ENCODE measurements around the gene PIRT. TPM values are rescaled to one million over a fixed set of nuclear protein-coding genes. Genes with fewer than 3 reads are reported as not detected.

PIRT gene
- total and polyA plus RNA-seq, 2 donors: 0.05 to 0.09 TPM

DNA sequence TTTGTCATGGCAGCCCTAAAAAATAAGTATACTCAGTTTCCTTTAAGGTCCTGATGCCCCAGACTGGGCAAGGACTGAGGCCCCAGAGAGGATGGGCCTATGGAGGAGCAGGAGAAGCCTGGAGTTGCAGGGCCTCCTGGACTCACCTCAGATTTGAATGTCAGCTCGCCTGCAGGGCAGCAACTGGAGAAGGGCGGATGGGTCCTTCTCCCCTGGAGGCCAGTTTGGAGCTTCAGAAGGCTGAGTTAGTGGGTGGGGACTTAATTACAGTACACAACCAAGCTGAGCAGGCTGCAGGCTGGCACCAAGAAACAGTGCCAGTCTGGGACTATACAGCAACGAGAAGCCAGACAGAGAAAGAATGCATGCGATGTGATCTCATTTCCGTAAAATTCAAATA is 6.2 kb downstream of the PIRT start:
- H3K4me1 ChIP-seq (ENCODE audit: control insufficient read depth in 2 of 2, insufficient read depth in 2 of 2, low read length in 2 of 2): no peaks in the 10 kb centered on the region
- DNase-seq (ENCODE audit: low read depth in 6 of 9, low spot score in 9 of 9): no peak
- no peak overlapping the region for H3K4me3 ChIP-seq (ENCODE audit: low read length in 2 of 2)
- H3K27me3 ChIP-seq (ENCODE audit: control insufficient read depth in 2 of 2, insufficient read depth in 1 of 2, low read length in 1 of 2): no peaks in the 10 kb centered on the region
- no peaks in the 10 kb centered on the region for H3K36me3 ChIP-seq (ENCODE audit: control insufficient read depth in 2 of 2, insufficient read depth in 2 of 2, low read length in 1 of 2)
- H3K27ac ChIP-seq (ENCODE audit: low read depth in 1 of 2, low read length in 1 of 2): no peak overlapping the region
- no peaks in the 10 kb centered on the region for H3K9me3 ChIP-seq (ENCODE audit: control insufficient read depth in 2 of 2, insufficient read depth in 1 of 2, low read length in 1 of 2)
- WGBS: 98% methylated on average over 5 of the region's 5 CpGs

DNA sequence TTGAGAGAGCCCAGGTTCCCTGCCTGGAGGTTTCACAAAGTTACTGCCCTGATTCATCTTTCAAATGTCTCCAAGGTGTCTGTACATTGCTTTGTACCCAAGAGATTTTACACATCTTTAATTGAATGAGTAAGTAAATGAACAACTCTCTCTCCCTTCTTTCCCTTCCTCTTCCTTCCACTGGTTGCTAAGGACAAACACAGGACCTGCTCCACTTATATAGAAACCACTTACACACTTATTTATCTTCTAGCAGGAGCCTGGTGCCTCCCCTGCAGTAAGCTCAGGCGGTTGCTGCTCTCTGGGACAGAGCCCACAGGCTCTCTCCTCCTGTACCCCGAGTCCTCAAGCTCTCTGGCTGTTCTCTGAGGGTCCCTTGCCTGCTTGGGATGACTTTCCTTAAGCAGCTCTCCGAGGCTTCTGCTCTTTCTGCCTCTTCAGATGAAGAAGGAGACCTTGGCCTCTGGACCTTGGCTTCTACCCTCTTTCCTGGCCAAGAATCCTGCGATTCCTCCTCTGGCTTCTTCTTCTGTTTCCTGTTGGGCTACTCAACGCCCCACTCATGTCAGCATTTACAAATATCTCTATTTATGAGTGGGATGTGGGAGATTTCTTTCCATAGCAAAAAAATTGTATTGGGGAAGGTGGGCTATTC is 9.9 kb downstream of the PIRT start:
- 82% methylated on average over 5 of the region's 5 CpGs for WGBS
- H3K4me1 ChIP-seq (ENCODE audit: control insufficient read depth in 2 of 2, insufficient read depth in 2 of 2, low read length in 2 of 2): no peaks in the 10 kb centered on the region
- H3K4me3 ChIP-seq (ENCODE audit: low read length in 2 of 2): no peak overlapping the region
- H3K36me3 ChIP-seq (ENCODE audit: control insufficient read depth in 2 of 2, insufficient read depth in 2 of 2, low read length in 1 of 2): no peaks in the 10 kb centered on the region
- no peak overlapping the region for H3K27ac ChIP-seq (ENCODE audit: low read depth in 1 of 2, low read length in 1 of 2)
- H3K9me3 ChIP-seq (ENCODE audit: control insufficient read depth in 2 of 2, insufficient read depth in 1 of 2, low read length in 1 of 2): no peaks in the 10 kb centered on the region
- no peak for DNase-seq (ENCODE audit: low read depth in 6 of 9, low spot score in 9 of 9)
- no peaks in the 10 kb centered on the region for H3K27me3 ChIP-seq (ENCODE audit: control insufficient read depth in 2 of 2, insufficient read depth in 1 of 2, low read length in 1 of 2)

DNA sequence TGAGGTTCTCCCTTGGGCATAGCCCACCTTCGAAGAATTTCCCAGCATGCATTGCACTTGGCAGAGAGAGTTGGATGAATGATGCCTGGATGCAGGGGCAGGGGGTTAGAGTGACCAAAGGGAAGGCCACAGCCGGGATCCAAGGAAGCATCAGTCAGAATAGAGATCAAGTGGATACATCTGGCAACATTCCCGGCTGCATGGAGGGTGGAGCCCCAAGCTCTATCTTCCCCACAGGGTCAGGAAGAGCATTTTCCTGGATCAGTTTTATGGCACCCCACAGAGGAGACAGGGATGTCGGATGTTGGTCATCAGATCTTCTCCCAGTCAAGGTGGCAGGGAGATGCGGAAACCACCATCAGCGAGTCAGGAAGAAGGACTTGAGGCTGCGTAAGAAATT is 13.0 kb downstream of the PIRT start:
- no peaks in the 10 kb centered on the region for H3K27me3 ChIP-seq (ENCODE audit: control insufficient read depth in 2 of 2, insufficient read depth in 1 of 2, low read length in 1 of 2)
- H3K4me1 ChIP-seq (ENCODE audit: control insufficient read depth in 2 of 2, insufficient read depth in 2 of 2, low read length in 2 of 2): no peaks in the 10 kb centered on the region
- H3K36me3 ChIP-seq (ENCODE audit: control insufficient read depth in 2 of 2, insufficient read depth in 2 of 2, low read length in 1 of 2): no peaks in the 10 kb centered on the region
- no peaks in the 10 kb centered on the region for H3K9me3 ChIP-seq (ENCODE audit: control insufficient read depth in 2 of 2, insufficient read depth in 1 of 2, low read length in 1 of 2)
- 95% methylated on average over 7 of the region's 7 CpGs for WGBS
- H3K4me3 ChIP-seq (ENCODE audit: low read length in 2 of 2): no peak overlapping the region
- no peak overlapping the region for H3K27ac ChIP-seq (ENCODE audit: low read depth in 1 of 2, low read length in 1 of 2)
- DNase-seq (ENCODE audit: low read depth in 6 of 9, low spot score in 9 of 9): no peak

DNA sequence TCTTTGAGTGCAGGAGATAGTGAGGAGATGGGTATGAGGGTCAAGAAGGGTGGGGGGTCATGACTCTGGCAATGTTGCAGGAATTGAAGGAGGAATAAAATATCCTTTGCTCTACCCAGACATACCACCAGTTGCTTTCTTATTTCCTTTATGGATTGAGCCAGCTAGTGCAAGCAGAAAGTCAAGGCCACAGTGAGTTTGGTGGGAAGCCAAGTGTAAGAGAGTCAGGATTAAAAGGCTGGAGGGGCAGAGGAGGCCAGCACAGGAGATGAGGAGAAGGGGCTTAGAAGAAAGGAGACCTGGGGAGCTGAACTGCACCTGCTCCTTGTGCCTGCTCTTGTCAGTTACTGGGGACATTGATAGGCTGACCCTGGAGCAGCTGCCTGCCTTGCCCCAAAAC is 16.1 kb downstream of the PIRT start:
- H3K4me1 ChIP-seq (ENCODE audit: control insufficient read depth in 2 of 2, insufficient read depth in 2 of 2, low read length in 2 of 2): no peaks in the 10 kb centered on the region
- H3K36me3 ChIP-seq (ENCODE audit: control insufficient read depth in 2 of 2, insufficient read depth in 2 of 2, low read length in 1 of 2): no peaks in the 10 kb centered on the region
- H3K9me3 ChIP-seq (ENCODE audit: control insufficient read depth in 2 of 2, insufficient read depth in 1 of 2, low read length in 1 of 2): no peaks in the 10 kb centered on the region
- H3K27ac ChIP-seq (ENCODE audit: low read depth in 1 of 2, low read length in 1 of 2): no peak overlapping the region
- H3K27me3 ChIP-seq (ENCODE audit: control insufficient read depth in 2 of 2, insufficient read depth in 1 of 2, low read length in 1 of 2): no peaks in the 10 kb centered on the region
- no peak for DNase-seq (ENCODE audit: low read depth in 6 of 9, low spot score in 9 of 9)
- no peak overlapping the region for H3K4me3 ChIP-seq (ENCODE audit: low read length in 2 of 2)

DNA sequence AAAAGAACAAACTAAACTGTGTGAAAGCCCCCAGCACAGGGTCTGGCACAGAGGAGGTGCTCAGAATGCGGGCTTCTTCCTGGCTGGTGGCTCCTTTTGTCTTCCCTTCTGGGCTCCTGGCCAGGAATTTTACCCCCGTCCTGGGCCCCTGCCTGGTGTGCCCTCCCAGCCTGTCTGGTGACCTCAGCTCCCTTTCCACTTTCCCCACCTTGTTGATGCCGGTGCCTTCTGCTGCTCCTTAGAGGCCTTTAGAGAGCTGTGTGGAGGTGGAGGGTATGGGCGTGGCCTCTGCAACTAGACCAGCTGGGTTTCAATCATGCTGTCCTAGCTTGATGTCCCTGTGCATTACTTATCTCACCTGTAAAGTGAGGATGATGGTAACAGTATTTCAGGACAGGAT is 16.8 kb downstream of the PIRT start:
- Histone ChIP-seq H3K27me3 (ENCODE audit: control insufficient read depth in 2 of 2, insufficient read depth in 1 of 2, low read length in 1 of 2) (no peaks in the 10 kb centered on the region), H3K9me3 (ENCODE audit: control insufficient read depth in 2 of 2, insufficient read depth in 1 of 2, low read length in 1 of 2) (no peaks in the 10 kb centered on the region), H3K4me3 (ENCODE audit: low read length in 2 of 2) (no peak overlapping the region), H3K4me1 (ENCODE audit: control insufficient read depth in 2 of 2, insufficient read depth in 2 of 2, low read length in 2 of 2) (no peaks in the 10 kb centered on the region), H3K36me3 (ENCODE audit: control insufficient read depth in 2 of 2, insufficient read depth in 2 of 2, low read length in 1 of 2) (no peaks in the 10 kb centered on the region), H3K27ac (ENCODE audit: low read depth in 1 of 2, low read length in 1 of 2) (no peak overlapping the region)
- WGBS: 71% methylated on average over 4 of the region's 4 CpGs
- no peak for DNase-seq (ENCODE audit: low read depth in 6 of 9, low spot score in 9 of 9)

DNA sequence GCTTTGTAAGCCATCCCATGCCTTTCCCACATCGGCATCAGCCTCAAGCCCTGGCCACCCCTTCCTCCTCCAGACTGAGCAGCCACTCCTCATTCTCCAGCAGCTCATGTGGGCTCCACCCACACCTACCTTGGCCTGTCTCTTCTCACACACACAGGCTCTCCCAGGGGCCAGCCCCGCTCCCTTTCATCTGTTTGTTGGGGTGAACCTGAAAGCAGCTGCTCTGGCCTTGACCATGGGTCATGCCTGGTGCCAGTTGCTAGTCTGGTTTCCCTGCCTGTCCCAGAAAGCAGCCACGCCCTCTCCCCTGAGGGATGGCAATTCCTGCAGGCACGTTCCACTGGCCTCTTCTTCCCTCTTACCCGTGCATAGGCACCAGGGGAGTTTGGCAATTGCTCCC is 22.6 kb downstream of the PIRT start:
- H3K4me1 ChIP-seq (ENCODE audit: control insufficient read depth in 2 of 2, insufficient read depth in 2 of 2, low read length in 2 of 2): no peaks in the 10 kb centered on the region
- no peaks in the 10 kb centered on the region for H3K9me3 ChIP-seq (ENCODE audit: control insufficient read depth in 2 of 2, insufficient read depth in 1 of 2, low read length in 1 of 2)
- no peak overlapping the region for H3K27ac ChIP-seq (ENCODE audit: low read depth in 1 of 2, low read length in 1 of 2)
- WGBS: 92% methylated on average over 5 of the region's 5 CpGs
- H3K4me3 ChIP-seq (ENCODE audit: low read length in 2 of 2): no peak overlapping the region
- DNase-seq (ENCODE audit: low read depth in 6 of 9, low spot score in 9 of 9): no peak
- no peaks in the 10 kb centered on the region for H3K27me3 ChIP-seq (ENCODE audit: control insufficient read depth in 2 of 2, insufficient read depth in 1 of 2, low read length in 1 of 2)
- no peaks in the 10 kb centered on the region for H3K36me3 ChIP-seq (ENCODE audit: control insufficient read depth in 2 of 2, insufficient read depth in 2 of 2, low read length in 1 of 2)

DNA sequence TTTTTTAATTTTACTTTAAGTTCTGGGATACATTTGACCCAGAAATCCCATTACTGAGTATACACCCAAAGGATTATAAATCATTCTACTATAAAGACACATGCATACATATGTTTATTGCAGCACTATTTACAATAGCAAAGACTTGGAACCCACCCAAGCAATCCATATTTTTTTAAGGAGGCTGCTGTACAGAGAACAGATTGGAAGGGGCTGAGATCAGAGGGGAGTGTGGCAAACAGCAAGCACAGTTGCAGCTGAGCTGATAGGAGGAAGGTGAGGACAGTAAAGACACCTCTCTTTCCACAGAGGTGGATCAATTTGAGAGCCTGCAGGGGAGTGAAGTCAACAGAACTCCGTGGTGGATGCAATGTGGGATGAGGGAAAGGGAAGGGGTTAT is 23.8 kb downstream of the PIRT start:
- DNase-seq (ENCODE audit: low read depth in 6 of 9, low spot score in 9 of 9): no peak
- 82% methylated on average over 1 of the region's 1 CpG for WGBS
- Histone ChIP-seq H3K27ac (ENCODE audit: low read depth in 1 of 2, low read length in 1 of 2) (no peak overlapping the region), H3K9me3 (ENCODE audit: control insufficient read depth in 2 of 2, insufficient read depth in 1 of 2, low read length in 1 of 2) (no peaks in the 10 kb centered on the region), H3K27me3 (ENCODE audit: control insufficient read depth in 2 of 2, insufficient read depth in 1 of 2, low read length in 1 of 2) (no peaks in the 10 kb centered on the region), H3K4me3 (ENCODE audit: low read length in 2 of 2) (no peak overlapping the region), H3K36me3 (ENCODE audit: control insufficient read depth in 2 of 2, insufficient read depth in 2 of 2, low read length in 1 of 2) (no peaks in the 10 kb centered on the region), H3K4me1 (ENCODE audit: control insufficient read depth in 2 of 2, insufficient read depth in 2 of 2, low read length in 2 of 2) (no peaks in the 10 kb centered on the region)

DNA sequence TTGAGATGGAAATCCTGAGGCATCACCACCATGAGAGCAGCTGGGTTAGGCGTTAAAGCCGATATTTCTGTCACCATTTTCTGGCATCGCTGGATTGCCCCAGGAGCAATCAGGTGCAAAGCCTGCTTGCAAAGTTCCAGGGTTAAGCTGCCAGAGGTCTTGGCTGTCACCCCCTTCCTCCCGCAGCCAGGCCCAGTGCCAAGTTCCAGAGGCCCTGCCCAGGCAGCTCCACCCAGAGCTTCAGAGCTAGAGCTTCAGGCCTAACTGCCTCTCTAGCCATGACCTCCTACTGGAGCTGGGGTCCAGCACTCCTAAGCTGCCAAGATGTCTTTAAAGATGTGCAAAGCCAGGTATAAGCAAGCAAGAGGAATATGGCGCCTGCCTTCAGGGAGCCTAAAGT is 25.2 kb downstream of the PIRT start:
- Histone ChIP-seq H3K9me3 (ENCODE audit: control insufficient read depth in 2 of 2, insufficient read depth in 1 of 2, low read length in 1 of 2) (no peaks in the 10 kb centered on the region), H3K4me1 (ENCODE audit: control insufficient read depth in 2 of 2, insufficient read depth in 2 of 2, low read length in 2 of 2) (no peaks in the 10 kb centered on the region), H3K27me3 (ENCODE audit: control insufficient read depth in 2 of 2, insufficient read depth in 1 of 2, low read length in 1 of 2) (no peaks in the 10 kb centered on the region), H3K4me3 (ENCODE audit: low read length in 2 of 2) (no peak overlapping the region), H3K36me3 (ENCODE audit: control insufficient read depth in 2 of 2, insufficient read depth in 2 of 2, low read length in 1 of 2) (no peaks in the 10 kb centered on the region), H3K27ac (ENCODE audit: low read depth in 1 of 2, low read length in 1 of 2) (no peak overlapping the region)
- 88% methylated on average over 5 of the region's 5 CpGs for WGBS
- DNase-seq (ENCODE audit: low read depth in 6 of 9, low spot score in 9 of 9): no peak

DNA sequence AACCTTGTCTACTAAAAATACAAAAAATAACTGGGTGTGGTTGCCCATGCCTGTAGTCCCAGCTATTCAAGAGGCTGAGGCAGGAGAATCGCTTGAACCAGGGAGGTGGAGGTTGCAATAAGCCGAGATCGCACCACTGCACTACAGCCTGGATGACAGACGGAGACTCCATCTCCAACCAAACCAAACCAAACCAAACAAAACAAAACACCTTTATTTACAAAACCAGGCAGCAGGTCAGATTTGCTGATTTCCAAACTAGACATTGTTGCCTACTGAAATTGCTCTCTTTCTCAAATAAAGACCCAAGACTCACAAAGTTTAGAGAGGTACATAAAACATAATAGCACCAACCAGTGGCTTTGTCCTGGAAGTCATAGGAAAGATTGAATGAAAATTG is 28.3 kb downstream of the PIRT start:
- no peak for DNase-seq (ENCODE audit: low read depth in 6 of 9, low spot score in 9 of 9)
- H3K27me3 ChIP-seq (ENCODE audit: control insufficient read depth in 2 of 2, insufficient read depth in 1 of 2, low read length in 1 of 2): no peaks in the 10 kb centered on the region
- no peak overlapping the region for H3K27ac ChIP-seq (ENCODE audit: low read depth in 1 of 2, low read length in 1 of 2)
- no peaks in the 10 kb centered on the region for H3K4me1 ChIP-seq (ENCODE audit: control insufficient read depth in 2 of 2, insufficient read depth in 2 of 2, low read length in 2 of 2)
- 97% methylated on average over 4 of the region's 4 CpGs for WGBS
- H3K9me3 ChIP-seq (ENCODE audit: control insufficient read depth in 2 of 2, insufficient read depth in 1 of 2, low read length in 1 of 2): no peaks in the 10 kb centered on the region
- no peak overlapping the region for H3K4me3 ChIP-seq (ENCODE audit: low read length in 2 of 2)
- H3K36me3 ChIP-seq (ENCODE audit: control insufficient read depth in 2 of 2, insufficient read depth in 2 of 2, low read length in 1 of 2): no peaks in the 10 kb centered on the region

DNA sequence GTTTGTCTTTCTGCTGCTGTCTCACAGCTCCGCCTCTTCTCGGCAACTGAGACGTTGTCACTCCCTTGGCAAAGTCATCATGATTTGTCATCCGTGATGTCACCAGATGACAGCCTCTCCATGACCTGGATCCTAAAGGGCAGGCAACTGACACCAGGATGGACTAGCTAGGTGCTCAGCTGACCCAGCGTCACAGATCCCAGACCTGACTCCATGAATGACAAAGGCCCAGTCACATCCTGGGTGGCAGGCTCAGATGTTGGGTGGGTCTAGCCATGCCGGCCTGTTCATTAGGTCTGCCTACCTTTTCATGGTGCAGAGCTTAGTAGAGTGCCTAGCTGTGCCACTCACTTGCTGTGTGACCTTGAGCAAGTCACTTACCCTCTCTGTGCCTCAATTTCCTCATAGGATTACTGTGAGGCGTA is 30.2 kb downstream of the PIRT start:
- Histone ChIP-seq H3K27me3 (ENCODE audit: control insufficient read depth in 2 of 2, insufficient read depth in 1 of 2, low read length in 1 of 2) (no peaks in the 10 kb centered on the region), H3K4me3 (ENCODE audit: low read length in 2 of 2) (no peak overlapping the region), H3K27ac (ENCODE audit: low read depth in 1 of 2, low read length in 1 of 2) (no peak overlapping the region), H3K9me3 (ENCODE audit: control insufficient read depth in 2 of 2, insufficient read depth in 1 of 2, low read length in 1 of 2) (no peaks in the 10 kb centered on the region), H3K36me3 (ENCODE audit: control insufficient read depth in 2 of 2, insufficient read depth in 2 of 2, low read length in 1 of 2) (no peaks in the 10 kb centered on the region), H3K4me1 (ENCODE audit: control insufficient read depth in 2 of 2, insufficient read depth in 2 of 2, low read length in 2 of 2) (no peaks in the 10 kb centered on the region)
- WGBS: 93% methylated on average over 7 of the region's 7 CpGs
- no peak for DNase-seq (ENCODE audit: low read depth in 6 of 9, low spot score in 9 of 9)

Data from thymus (tissue), 11 donors.